Smooth muscle cell (in vitro differentiated cells): Measurements from ENCODE around the gene CCDC47. TPM values are rescaled to one million over a fixed set of nuclear protein-coding genes. Genes with fewer than 3 reads are reported as not detected.

Source experiments
- DNase-seq: peaks from one replicate; lab custom pipeline; 2025; ENCODE audit not compliant: unreplicated experiment; lab: John Stamatoyannopoulos, UW
- H2AFZ ChIP-seq: fragments of 200-600 bp; sonication (generic); 2 replicates; pipeline ENCODE4 v1.6.0; 2016; ENCODE audit warnings: antibody characterized with exemption, low read depth, mild to moderate bottlenecking
- H3F3A ChIP-seq: fragments of 200-600 bp; sonication (generic); 2 replicates; pipeline ENCODE4 v1.6.0; 2017; ENCODE audit warnings: antibody characterized with exemption, low read depth
- H3K27ac ChIP-seq: fragments of 200-600 bp; sonication (generic); 2 replicates; pipeline ENCODE4 v1.5.1; 2016; ENCODE audit warnings: low read depth, mild to moderate bottlenecking
- H3K27me3 ChIP-seq: fragments of 200-600 bp; sonication (generic); 2 replicates; pipeline ENCODE4 v1.6.1; 2016; ENCODE audit warnings: low read depth, mild to moderate bottlenecking
- H3K36me3 ChIP-seq: fragments of 200-600 bp; sonication (generic); 2 replicates; pipeline ENCODE4 v1.5.1; 2016; ENCODE audit warnings: low read depth
- H3K4me1 ChIP-seq: fragments of 200-600 bp; sonication (generic); 2 replicates; pipeline ENCODE4 v1.5.1; 2016; ENCODE audit warnings: low read depth
- H3K4me2 ChIP-seq: fragments of 200-600 bp; sonication (generic); 2 replicates; pipeline ENCODE4 v1.6.0; 2016; ENCODE audit warnings: mild to moderate bottlenecking
- H3K4me3 ChIP-seq: fragments of 200-600 bp; sonication (generic); 2 replicates; pipeline ENCODE4 v1.5.1; 2016; ENCODE audit warnings: mild to moderate bottlenecking
- H3K79me2 ChIP-seq: fragments of 200-600 bp; sonication (generic); 2 replicates; pipeline ENCODE4 v1.6.0; 2016; ENCODE audit warnings: low read depth, mild to moderate bottlenecking
- H3K9ac ChIP-seq: fragments of 200-600 bp; sonication (generic); 2 replicates; pipeline ENCODE4 v1.6.0; 2016; ENCODE audit warnings: low read depth
- H3K9me3 ChIP-seq: fragments of 200-600 bp; sonication (generic); replicated peaks from 2 replicates; pipeline ENCODE4 v1.5.1; 2016; ENCODE audit warnings: low read depth
- H4K20me1 ChIP-seq: fragments of 200-600 bp; sonication (generic); 2 replicates; pipeline ENCODE4 v1.6.0; 2016; ENCODE audit warnings: low read depth
- WGBS: methylation state at CpG from one replicate; pipeline ENCODE4 v1.1.7; 2016; ENCODE audit warnings: low lambda C conversion rate; 5-methylcytosine and 5-hydroxymethylcytosine counted together
- polyA plus RNA-seq: library from polyadenylated mRNA; unstranded; fragments of >200 nt; fragmentation: Nextera tagmentation; extraction: Ambion mirVana; gene quantifications from 2 replicates; pipeline ENCODE4 v1.2.1, GENCODE V29; 2016
- total RNA-seq: library from RNA; depleted of rRNA; stranded (reverse); fragments of >200 nt; gene quantifications from 2 replicates; pipeline ENCODE4 v1.2.3, GENCODE V29; 2014
- TF ChIP-seq, protein P1 (sequence below): fragments of 200-600 bp; sonication (generic); IDR thresholded peaks from 2 replicates; pipeline ENCODE4 v1.5.1; 2017; ENCODE audit warnings: borderline replicate concordance, mild to moderate bottlenecking, antibody characterized with exemption; ENCODE audit not compliant: insufficient read depth, poor library complexity, severe bottlenecking

Gene CCDC47
- total and polyA plus RNA-seq, 2 experiments from 2014 or later = 47.7 to 63.4 TPM

GRCh38 chr17:63792055-63792729 is 18.8 kb upstream of the CCDC47 start:
- Histone ChIP-seq H3K27ac (no peak overlapping the region), H3K36me3 (peaks cover 61% of the 10 kb centered on the region)

GRCh38 chr17:63790057-63790456 is 16.7 kb upstream of the CCDC47 start:
- Histone ChIP-seq H3K4me1 (no peaks in the 10 kb centered on the region), H3K4me3 (no peak overlapping the region), H3K9ac (no peak overlapping the region), H3K36me3 (peaks cover 46% of the 10 kb centered on the region), H4K20me1 (peaks cover 98% of the 10 kb centered on the region), H3K9me3 (no peaks in the 10 kb centered on the region), H3K4me2 (no peak overlapping the region), H3K79me2 (peaks cover 98% of the 10 kb centered on the region), H3F3A (no peaks in the 10 kb centered on the region), H3K27me3 (no peaks in the 10 kb centered on the region), H2AFZ (no peak overlapping the region), H3K27ac (no peak overlapping the region)
- DNase-seq = no peak
- TF ChIP-seq, protein P1, sequence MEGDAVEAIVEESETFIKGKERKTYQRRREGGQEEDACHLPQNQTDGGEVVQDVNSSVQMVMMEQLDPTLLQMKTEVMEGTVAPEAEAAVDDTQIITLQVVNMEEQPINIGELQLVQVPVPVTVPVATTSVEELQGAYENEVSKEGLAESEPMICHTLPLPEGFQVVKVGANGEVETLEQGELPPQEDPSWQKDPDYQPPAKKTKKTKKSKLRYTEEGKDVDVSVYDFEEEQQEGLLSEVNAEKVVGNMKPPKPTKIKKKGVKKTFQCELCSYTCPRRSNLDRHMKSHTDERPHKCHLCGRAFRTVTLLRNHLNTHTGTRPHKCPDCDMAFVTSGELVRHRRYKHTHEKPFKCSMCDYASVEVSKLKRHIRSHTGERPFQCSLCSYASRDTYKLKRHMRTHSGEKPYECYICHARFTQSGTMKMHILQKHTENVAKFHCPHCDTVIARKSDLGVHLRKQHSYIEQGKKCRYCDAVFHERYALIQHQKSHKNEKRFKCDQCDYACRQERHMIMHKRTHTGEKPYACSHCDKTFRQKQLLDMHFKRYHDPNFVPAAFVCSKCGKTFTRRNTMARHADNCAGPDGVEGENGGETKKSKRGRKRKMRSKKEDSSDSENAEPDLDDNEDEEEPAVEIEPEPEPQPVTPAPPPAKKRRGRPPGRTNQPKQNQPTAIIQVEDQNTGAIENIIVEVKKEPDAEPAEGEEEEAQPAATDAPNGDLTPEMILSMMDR = no peak
- WGBS = 98% methylated on average over 6 of the region's 6 CpGs

More at GRCh38 chr17:63792055-63792729, 18.8 kb upstream of the CCDC47 start:
- no peak for DNase-seq
- no peak overlapping the region for H3K9ac ChIP-seq
- no peak overlapping the region for H2AFZ ChIP-seq
- H3K79me2 ChIP-seq = peaks cover 91% of the 10 kb centered on the region
- no peak overlapping the region for H3K4me2 ChIP-seq
- H3K4me1 ChIP-seq = no peaks in the 10 kb centered on the region
- TF ChIP-seq, protein P1 = no peak
- no peaks in the 10 kb centered on the region for H3K27me3 ChIP-seq
- peaks cover 97% of the 10 kb centered on the region for H4K20me1 ChIP-seq
- no peak overlapping the region for H3K4me3 ChIP-seq
- H3F3A ChIP-seq = no peaks in the 10 kb centered on the region
- 92% methylated on average over 3 of the region's 3 CpGs for WGBS
- H3K9me3 ChIP-seq = no peaks in the 10 kb centered on the region

DNA sequence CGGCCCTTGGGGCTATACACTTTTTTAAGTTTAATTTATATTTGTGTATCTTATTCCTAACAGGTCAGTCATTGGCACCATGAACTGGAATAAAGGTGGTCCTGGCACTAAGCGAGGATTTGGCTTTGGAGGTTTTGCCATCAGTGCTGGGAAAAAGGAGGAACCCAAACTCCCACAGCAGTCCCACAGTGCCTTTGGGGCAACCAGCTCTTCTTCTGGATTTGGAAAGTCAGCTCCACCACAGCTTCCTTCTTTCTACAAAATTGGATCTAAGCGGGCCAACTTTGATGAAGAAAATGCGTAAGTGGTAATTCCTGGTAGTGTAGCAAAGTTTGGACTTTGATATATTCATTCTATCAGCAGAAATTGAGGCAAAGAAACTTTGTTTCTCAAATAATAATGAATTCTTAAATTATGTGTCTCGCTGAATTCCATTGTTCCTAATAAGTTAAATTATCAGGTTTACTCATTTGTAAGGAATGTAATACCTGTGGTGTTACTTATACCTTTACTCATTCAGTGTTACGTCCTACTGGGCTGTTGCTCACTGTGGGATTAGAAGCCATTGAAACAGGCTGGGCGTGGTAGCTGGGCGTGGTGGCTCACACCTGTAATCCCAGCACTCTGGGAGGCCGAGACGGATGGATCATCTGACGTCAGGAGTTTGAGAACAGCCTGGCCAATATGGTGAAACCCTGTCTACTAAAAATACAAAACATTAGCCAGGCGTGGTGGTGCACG is 13.7 kb upstream of the CCDC47 start:
- Histone ChIP-seq H4K20me1 (peaks cover 100% of the 10 kb centered on the region), H3K27ac (no peak overlapping the region)
- TF ChIP-seq, protein P1 = no peak

More for the DNA sequence above, 13.7 kb upstream of the CCDC47 start:
- Histone ChIP-seq H3K9me3 (no peaks in the 10 kb centered on the region), H2AFZ (no peak overlapping the region), H3K79me2 (peaks cover 100% of the 10 kb centered on the region), H3K4me3 (no peak overlapping the region), H3K27me3 (no peaks in the 10 kb centered on the region), H3F3A (no peaks in the 10 kb centered on the region), H3K4me2 (no peak overlapping the region), H3K36me3 (peaks cover 23% of the 10 kb centered on the region), H3K4me1 (no peaks in the 10 kb centered on the region), H3K9ac (no peak overlapping the region)
- DNase-seq = no peak
- WGBS = 93% methylated on average over 13 of the region's 13 CpGs
